Medulla oblongata (tissue), 1 donor: ENCODE data around the gene NET1.

Experiments
- DNase-seq: peaks from one replicate; pipeline ENCODE4 v3.0.0-alpha.2; 2015; ENCODE audit errors: extremely low spot score

Gene NET1

DNA sequence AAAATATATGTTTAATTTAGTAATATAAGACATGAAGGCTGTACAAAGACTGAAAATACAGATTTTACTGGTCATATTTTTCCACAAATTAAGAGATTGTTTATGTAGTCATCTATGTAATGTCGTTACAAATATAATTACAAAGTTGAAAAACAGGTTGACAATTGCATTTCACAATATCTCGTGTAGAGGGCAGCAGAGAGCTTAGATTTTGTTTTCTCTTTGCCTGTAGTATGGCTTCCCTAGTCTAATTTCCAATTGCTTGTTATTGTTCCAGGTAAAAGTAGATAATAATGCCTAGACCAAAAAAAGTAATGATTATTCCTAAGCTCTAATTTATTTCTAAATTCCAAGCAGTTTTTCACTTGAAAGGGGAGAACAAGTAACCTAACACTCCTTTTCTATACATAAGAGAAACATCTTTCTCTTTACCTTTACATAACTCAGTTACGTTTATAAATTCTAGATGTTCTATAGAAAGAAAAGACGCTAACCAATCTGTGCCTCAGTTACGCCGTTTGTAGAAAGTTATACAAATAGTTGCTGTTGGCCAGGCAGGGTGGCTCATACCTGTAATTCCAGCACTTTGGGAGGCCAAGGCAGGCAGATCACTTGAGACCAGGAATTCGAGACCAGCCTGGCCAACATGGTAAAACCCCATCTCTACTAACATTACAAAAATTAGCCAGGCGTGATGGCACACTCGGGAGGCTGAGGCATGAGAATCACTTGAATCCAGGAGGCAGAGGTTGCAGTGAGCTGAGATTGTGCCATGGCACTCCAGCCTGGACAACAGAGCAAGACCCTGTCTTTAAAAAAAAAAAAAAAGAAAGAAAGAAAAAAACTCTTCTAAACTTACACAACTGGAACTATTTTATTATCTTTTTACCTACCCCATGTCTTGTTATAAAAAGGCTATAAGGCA is 30.0 kb downstream of the NET1 start:
- peak; percentile 79 for DNase-seq

DNA sequence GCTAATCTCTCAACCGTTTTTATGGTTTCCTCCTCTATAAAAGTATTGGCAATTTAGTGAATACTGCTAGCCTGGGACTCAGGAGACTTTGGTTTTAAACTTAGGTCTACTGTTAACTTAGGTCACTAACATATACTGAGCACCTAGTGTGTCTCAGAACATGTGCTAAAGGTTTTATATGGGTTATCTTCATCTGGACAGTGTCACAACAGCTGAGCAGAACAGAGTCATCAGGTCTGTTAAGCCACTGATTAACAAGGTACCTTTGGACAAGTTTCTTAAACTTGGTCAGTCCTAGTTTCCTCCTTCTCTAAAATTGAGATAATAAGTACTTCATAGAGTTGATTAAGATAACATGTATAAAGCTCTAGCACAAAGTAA is 30.6 kb downstream of the NET1 start:
- no peak for DNase-seq

DNA sequence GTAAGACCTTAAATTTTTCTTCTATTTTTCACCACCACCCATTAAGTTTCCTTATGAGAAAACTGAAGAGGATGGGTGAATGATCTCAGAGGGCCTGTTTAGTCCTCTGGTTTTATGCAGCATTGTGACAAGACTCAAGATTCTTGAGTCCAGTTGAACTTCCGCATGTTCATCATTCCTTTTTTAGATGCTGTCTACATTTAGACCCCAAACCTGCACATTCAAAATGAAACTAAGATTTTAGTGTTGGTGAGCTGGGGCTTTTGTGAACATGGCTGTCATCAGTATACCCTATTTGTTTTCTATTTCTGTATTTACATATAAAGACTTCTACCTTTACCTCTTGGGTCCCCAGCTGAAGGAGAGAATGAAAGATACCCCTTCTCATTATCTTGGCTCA is 31.1 kb downstream of the NET1 start:
- DNase-seq: no peak

DNA sequence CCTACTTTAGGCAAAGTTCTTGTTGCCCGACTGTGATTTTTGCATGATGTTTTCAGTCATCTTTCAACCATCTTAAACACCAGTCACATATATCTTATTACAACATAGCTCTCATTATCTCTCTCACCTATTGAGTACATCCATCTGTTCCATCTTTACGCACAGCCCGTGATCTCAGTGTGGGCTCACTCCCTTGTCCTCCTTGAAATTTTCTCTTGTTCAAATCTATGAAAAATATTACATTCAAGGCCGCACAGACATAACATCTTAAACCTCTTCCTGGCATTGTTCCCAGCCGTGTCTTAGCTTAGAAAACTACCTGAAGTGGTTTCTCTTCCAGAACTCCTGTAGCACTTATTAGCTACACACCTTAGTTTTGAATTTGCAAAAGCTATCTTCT is 32.6 kb downstream of the NET1 start:
- no peak for DNase-seq

DNA sequence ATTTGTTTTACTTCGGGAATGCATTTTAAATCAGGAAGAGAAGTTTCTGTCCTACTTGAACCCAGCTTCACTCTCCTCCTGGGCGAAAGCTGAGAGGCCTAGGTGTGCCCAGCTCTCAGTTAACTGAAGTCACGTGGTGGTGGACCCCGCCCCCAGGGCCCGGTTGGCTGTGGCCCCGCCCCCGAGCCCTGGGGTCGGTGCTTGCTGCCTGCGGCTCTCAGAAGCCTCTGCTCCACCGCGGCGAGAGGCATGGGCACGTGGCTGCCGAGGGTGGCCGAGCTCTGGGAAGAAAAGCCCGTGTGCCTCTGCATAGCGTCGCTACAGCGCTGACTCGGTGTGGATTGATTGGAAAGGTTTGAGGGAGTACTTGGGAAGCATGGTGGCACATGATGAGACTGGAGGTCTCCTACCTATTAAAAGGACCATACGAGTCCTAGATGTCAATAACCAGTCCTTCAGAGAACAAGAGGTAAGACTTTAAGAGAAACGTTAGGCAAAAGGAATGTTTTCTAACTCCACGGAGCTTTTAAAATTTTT is 34.1 kb downstream of the NET1 start:
- DNase-seq: peak; percentile 77

DNA sequence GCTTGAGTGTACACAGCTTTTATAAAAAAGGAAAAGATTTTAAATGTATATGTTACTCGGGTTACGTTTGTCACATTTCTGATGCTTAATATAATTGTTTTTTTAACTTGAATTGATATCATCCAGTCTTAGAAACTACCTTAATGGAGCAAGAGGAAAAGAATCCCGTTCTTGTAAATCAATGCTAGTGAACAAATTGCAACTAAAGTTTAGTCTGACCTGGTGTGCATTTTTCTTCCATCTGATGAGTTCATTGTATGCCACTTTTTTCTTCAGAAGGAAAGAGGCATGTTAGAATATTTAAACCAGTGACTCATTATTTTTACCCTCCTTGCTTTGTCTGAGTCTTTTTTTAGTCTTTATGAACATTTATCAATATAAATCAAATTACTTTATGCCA is 34.7 kb downstream of the NET1 start:
- no peak for DNase-seq

DNA sequence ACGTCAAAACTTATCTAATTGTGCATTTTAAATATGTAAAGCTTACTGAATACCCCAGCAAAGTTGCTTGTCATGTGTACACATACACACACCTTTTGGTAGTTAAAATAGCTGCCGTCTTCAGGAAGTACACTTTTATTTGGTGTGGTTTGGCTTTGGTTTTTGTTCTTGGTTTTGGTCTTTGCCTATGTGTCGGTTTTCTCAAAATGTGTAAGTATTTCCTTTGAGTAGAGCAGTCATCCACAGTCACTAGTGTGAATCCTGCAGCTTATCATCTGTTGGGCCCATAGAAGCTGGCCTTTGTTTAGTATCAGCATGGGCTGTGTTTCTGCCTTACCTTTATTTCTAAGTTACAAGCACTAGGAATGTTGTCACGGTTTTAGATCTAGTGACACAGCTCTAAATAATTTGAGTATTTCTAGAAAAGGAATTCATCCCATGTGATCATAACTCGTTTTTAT is 35.3 kb downstream of the NET1 start:
- DNase-seq: no peak

DNA sequence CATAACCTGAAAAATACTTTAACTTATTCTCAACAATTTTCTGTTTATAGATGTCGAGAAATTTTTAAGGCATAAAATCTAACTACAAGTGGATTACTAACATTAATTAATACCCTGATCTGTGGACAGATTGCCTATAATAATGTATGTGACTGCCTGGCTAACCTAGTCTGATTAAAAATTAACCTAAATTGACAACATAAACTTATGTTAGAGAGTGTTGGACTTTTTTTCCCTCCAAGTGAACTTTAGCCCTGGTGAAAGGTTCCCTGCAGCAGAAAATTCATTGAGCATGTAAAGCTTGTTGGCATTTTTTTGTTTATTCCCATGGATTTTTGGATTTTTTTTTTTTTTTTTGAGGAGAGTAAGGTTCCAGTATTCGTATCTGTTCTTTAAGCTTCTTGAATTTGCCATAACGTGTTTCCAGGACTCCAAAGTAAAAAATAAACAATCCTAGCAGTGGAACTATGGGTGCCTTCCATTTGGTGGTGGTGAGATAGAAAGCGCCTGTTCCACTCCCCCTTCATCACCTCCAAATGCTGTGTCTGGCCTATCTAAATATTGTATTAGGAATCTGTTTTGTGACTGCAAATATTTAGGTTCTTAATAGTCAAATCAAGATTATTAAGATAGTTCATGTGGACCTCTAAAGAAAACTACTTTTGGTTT is 36.1 kb downstream of the NET1 start:
- no peak for DNase-seq

DNA sequence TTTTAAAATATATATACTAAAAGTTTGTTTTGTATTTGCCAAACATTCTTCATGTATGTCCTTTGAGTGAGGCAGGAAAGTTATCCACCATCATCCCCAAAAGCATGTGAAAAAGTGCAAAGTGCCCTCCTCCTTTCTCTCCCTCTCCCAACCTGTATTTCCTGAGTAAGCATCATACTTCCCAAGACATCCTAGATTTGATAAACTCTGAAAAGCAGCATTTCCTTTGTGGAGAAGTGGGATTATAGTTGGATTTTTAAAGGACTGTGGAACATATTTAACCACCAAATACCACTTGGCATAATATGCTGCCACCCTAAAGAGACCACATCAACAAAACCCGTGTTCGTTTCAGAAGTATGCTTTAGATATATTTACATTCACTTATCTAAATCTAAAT is 36.9 kb downstream of the NET1 start:
- no peak for DNase-seq

DNA sequence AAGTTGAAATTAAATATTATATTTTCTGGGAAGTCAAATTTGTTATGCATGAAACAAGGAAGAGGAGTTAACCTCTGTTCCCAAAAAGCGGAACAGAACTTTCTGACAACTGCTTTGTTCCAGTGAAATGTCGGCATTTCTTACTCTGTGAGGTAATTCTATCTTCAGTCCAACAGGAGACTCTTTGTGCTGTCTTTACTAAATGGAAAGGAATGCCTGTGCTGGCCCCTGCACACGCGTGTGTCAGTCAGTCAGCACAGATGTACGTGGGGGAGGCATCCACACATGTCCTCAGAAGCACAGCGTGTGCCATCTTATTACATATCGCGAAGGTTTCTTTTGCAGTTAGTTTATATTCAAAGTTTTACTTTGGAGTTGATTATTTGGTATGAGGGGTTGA is 37.5 kb downstream of the NET1 start:
- DNase-seq: peak; percentile 45

DNA sequence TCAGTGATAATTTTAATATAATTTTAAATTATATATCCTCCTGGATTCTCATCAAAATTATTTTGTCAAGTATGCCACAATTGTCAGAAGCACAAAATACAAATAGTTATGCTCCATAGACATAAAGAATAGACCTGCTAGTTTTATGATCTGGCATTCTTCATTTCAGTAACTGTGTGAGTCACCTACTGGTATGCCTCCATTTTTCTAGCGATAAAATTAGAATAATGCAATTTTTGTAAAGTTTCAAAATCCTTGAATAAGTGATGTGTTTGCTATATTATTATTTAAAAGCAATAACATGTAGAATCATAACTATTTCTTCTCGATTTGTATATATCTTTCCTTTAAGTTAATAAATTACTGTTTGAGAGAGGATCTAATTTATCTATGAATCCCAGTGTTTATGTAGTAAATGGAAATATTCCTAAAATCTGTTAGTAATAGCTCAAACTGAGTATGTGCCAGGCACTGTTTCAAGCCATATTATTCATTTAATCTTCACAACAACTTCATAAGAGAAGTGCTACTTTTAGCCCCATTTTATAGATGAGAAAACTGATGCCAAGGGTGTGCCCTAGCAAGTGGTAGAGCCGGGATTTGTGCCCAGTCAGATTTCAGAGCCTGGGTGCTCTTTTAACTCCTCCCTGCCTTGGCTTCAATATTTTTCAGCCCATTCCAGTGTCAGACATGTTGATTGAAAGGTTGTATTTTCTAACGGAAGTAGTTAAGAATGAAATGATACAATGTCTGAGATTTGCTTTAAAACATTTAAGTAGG is 38.4 kb downstream of the NET1 start:
- DNase-seq: no peak

DNA sequence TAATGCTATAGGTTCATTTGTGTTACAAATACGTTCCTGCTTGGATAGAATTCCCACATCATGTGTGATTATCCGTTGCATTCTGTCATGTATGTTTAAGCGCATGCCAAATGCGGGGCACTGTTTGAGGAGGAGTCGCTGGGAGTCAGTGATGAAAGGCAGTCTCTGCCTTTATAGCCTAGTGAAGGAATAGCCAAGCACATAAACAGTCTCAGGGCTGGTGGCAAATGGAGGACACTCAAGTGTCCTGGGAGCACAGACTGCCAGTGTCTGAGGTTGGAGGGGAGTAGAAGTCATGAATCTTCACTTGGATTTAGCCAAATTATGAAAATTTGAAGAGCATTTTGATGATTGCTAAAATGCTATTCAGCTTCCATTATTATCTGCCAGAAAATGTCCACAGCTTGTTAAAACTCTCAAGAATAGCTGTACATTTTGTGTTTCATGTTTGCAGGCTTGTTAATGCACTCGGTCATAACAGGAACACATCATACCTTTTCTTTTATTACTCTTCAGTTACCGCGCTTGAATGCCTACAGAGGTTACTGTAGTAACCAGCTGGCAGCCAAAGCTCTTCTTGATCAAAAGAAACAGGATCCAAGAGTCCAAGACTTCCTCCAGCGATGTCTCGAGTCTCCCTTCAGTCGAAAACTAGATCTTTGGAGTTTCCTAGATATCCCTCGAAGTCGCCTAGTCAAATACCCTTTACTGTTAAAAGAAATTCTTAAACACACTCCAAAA is 41.6 kb downstream of the NET1 start:
- DNase-seq: no peak

DNA sequence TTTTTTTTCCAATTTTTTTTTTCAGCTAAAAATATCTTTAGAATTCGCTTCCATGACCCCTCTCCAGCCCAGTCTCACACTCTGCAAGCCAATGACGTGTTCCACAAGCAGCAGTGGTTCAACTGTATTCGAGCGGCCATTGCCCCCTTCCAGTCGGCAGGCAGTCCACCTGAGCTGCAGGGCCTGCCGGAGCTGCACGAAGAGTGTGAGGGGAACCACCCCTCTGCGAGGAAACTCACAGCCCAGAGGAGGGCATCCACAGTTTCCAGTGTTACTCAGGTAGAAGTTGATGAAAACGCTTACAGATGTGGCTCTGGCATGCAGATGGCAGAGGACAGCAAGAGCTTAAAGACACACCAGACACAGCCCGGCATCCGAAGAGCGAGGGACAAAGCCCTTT is 44.2 kb downstream of the NET1 start:
- DNase-seq: no peak

DNA sequence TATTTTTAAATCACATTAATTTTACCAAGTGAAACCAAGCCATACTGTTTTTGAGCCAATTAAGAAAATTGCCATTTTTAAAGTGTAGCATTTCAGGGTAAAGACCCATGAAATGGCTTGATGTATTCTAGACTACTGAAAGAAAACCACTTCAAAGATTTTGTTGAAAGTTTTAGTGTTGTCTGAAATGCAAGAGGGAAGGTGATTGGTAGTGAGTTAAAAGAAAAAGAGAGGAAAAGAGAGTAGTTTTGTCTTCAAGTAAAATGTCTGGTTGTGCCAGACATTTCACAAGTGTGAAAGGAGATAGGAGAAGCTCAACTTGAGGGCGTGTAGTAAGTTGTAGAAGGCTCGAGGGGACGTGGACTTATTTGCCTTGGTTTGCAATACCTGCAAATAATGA is 45.4 kb downstream of the NET1 start:
- DNase-seq: no peak

DNA sequence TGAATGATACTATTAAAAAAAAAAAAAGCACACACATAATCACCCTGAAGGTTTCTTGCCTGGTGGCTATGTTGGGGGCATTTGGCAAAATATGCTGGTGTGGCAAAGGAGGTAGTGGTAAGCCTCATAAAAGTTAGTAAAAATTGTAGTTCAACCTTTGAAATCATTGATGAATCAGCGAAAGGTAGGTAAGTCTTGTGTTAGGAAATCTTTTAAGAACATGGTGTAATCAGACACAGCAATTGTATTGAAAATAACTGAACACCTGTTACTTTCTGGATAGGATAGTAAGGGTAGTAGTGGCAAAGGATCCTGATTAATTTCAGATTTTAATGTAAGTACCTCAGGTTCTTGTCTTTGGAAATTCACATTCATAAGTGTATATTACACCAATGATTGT is 46.1 kb downstream of the NET1 start:
- no peak for DNase-seq

DNA sequence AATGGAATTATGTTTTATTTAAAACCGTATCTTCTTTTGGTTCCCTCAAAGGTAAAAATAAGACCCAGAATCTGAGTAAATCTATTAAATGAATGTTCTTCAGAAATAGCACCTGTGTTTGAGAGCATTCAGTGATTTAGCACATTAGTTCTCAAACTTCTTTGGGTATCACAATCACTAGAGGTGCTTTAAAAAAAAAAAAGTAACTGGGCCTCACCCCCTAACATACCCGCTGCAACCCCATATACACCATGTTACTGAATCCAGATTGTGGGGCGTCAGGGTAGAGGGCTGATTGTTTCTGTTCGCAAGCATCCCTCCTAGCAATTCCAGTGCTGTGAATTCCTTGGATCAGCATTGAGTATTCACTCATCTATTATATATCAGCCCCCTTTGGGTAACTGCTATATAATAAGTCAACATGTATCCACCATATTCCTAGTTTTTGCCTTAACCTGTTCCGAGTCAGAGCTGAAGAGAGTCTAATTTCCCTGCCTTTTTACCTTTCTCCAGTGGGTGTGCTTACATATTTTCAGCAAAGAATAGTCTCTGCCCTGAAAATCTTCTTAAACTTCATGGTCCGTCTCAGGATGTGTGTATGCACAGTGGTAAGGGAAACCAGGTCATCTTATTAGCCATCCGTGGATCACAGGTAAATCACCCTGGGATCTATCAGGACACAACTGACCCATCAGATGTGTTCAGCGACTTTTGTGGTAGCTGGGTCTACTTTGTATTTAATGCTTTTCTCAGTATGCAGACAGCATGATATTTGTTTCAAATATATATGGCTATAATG is 46.8 kb downstream of the NET1 start:
- no peak for DNase-seq

DNA sequence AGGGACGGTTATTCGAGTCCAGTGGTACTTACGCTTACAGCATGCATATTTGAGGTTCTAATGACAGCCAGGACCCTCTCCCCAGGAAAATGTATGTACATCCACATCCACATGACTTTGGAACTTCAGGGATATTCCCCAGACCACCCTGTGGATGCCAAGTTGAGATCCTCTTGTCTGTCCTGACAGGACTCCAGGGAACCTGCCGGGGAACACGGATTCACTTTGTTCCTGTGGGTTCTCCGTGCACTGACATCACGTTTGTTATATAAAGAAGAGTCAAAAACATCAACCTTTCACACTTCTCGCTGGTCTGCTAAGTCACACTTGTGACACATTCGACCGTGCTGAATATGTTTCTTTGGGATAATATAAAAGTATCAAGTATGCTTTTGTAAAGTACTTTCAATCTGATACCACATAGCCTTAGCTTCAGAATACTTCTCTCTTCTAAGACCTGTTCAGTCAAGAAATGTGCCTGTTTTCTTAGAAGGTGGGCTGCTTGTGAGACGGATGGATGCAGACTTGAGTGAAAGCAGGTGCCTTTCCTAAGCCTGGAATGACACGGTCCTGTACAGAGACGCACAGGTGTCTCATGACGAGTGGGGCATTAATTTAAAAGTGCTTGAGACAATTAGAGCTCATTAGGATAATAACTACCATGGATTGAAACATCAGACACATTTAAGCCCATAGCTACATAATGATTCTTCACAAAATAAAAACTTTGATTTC is 48.3 kb downstream of the NET1 start:
- no peak for DNase-seq

DNA sequence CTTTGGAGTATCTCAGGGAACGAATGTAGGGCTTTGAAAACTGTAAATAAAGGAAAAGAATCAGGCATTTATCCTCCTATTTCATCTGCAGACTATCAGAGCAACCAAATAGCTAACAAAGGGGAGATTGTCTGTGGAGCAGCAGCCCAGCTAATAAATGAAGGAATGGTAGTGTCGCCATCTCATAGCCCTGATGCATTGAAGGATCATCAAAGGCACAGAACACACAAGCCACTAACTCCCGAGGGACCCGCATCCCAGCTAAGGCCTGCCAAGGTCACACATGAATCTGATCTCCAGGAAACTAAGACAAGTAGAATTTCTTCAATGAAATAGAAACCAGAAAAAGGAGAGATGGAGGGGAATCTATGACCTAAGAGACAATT is 48.8 kb downstream of the NET1 start:
- DNase-seq: peak; percentile 48

DNA sequence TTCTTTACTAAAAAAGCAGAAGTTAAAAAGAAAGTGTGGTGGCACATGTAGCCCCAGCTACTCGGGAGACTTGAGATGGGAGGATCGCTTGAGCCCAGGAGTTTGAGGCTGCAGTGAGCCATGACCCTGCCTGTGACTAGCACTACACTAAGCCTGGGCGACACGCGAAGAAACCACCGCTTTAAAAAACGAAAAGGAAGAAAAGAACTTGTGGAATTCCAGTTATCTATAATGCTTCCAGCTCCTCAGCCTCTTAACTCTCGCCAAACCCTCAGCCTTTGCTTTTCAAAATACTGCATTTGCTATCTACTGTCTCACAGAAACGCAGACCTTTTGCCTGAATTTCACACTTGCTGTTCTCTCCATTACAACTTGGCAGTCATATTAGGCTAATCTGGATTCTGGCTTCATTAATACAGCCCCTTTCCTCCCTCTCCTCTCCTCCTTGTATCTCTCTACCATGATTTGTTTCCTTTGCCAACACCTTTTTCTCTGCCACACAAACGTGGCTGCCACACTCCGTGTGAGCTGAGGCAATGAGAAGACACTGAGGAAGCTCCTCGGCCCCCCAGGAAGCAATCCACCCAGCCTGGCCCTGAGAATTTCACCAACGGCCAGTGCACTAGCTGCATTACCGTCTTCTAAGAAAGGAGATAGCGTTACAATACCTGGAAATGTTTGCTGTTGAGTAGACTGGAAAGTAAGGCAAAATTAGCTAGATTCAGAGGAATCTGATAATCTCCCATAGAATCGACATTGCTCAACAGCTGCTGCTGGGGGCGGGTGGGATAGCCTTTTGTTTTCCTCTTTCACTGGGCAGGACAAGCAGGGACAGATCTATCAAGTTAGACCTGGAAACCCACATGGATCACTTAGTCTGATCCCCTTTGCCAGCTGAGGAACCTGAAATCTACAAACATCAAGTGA is 49.8 kb downstream of the NET1 start:
- DNase-seq: no peak
